RWPE2 (cell line): Measurements from ENCODE around the gene FAM168A.

Experiments used
- ATAC-seq: fragments of 200-7000 bp; cut with Tn5 transposase; 3 replicates; pipeline ENCODE4 v1.9.1; 2021; ENCODE audit warnings: low read depth
- DNase-seq: peaks from one replicate; pipeline ENCODE4 v3.0.0-alpha.2; 2020; ENCODE audit warnings: low spot score
- H3K27ac ChIP-seq: fragments of 450-650 bp; 2 replicates; pipeline ENCODE4 v1.5.1; 2017; ENCODE audit warnings: mild to moderate bottlenecking; ENCODE audit not compliant: poor library complexity, severe bottlenecking
- H3K27me3 ChIP-seq: fragments of 250-450 bp; sonication (Bioruptor Pico); 2 replicates; pipeline ENCODE4 v1.5.1; 2021; ENCODE audit warnings: mild to moderate bottlenecking, moderate library complexity; ENCODE audit not compliant: insufficient read depth, poor library complexity, severe bottlenecking
- H3K36me3 ChIP-seq: fragments of 250-450 bp; sonication (Bioruptor Pico); 2 replicates; pipeline ENCODE4 v1.5.1; 2020; ENCODE audit warnings: low read depth, mild to moderate bottlenecking, moderate library complexity
- H3K4me1 ChIP-seq: fragments of 250-450 bp; sonication (Bioruptor Pico); 2 replicates; pipeline ENCODE4 v1.5.1; 2021; ENCODE audit warnings: mild to moderate bottlenecking, moderate library complexity; ENCODE audit not compliant: insufficient read depth, poor library complexity, severe bottlenecking
- H3K4me3 ChIP-seq: fragments of 250-450 bp; sonication (Bioruptor Pico); 2 replicates; pipeline ENCODE4 v1.5.1; 2021; ENCODE audit warnings: mild to moderate bottlenecking, moderate library complexity; ENCODE audit not compliant: severe bottlenecking
- H3K9me3 ChIP-seq: fragments of 250-450 bp; sonication (Bioruptor Pico); 2 replicates; pipeline ENCODE4 v1.5.1; 2021; ENCODE audit warnings: mild to moderate bottlenecking, moderate library complexity; ENCODE audit not compliant: severe bottlenecking
- CTCF ChIP-seq: fragments of 450-650 bp; IDR thresholded peaks from one replicate; pipeline ENCODE4 v1.5.1; 2017; ENCODE audit warnings: mild to moderate bottlenecking, moderate library complexity; ENCODE audit not compliant: poor library complexity, severe bottlenecking

The FAM168A gene

GRCh38 chr11:73536961-73537360 is 61.0 kb downstream of the FAM168A start:
- TF ChIP-seq CTCF: no peak
- Histone ChIP-seq H3K9me3 (no peaks in the 10 kb centered on the region), H3K27ac (no peak overlapping the region), H3K4me1 (no peaks in the 10 kb centered on the region), H3K27me3 (no peaks in the 10 kb centered on the region), H3K36me3 (no peaks in the 10 kb centered on the region), H3K4me3 (no peak overlapping the region)
- DNase-seq (no peak), ATAC-seq (no peak)

GRCh38 chr11:73532310-73532709 is 65.6 kb downstream of the FAM168A start:
- no peaks in the 10 kb centered on the region for H3K4me1 ChIP-seq
- no peak overlapping the region for H3K27ac ChIP-seq
- no peak overlapping the region for H3K4me3 ChIP-seq
- no peaks in the 10 kb centered on the region for H3K36me3 ChIP-seq
- no peak for TF ChIP-seq CTCF
- H3K27me3 ChIP-seq: no peaks in the 10 kb centered on the region
- ATAC-seq (no peak), DNase-seq (no peak)
- H3K9me3 ChIP-seq: no peaks in the 10 kb centered on the region

GRCh38 chr11:73531386-73531785 is 66.5 kb downstream of the FAM168A start:
- H3K4me3 ChIP-seq: no peak overlapping the region
- no peaks in the 10 kb centered on the region for H3K27me3 ChIP-seq
- TF ChIP-seq CTCF: no peak
- no peaks in the 10 kb centered on the region for H3K9me3 ChIP-seq
- no peaks in the 10 kb centered on the region for H3K36me3 ChIP-seq
- DNase-seq: no peak
- no peak for ATAC-seq
- H3K27ac ChIP-seq: no peak overlapping the region
- no peaks in the 10 kb centered on the region for H3K4me1 ChIP-seq

- Histone ChIP-seq H3K4me3 (no peak overlapping the region), H3K27ac (no peak overlapping the region), H3K36me3 (no peaks in the 10 kb centered on the region), H3K27me3 (no peaks in the 10 kb centered on the region), H3K9me3 (no peaks in the 10 kb centered on the region), H3K4me1 (no peaks in the 10 kb centered on the region)
- no peak for TF ChIP-seq CTCF
- DNase-seq: no peak
- no peak for ATAC-seq
These were observed 67.8 kb downstream of the FAM168A start for GRCh38 chr11:73530109-73530508.

- H3K27ac ChIP-seq: no peak overlapping the region
These were observed 68.7 kb downstream of the FAM168A start for GRCh38 chr11:73529204-73529530.

More at GRCh38 chr11:73529204-73529530, 68.7 kb downstream of the FAM168A start:
- Histone ChIP-seq H3K4me1 (no peaks in the 10 kb centered on the region), H3K4me3 (no peak overlapping the region), H3K36me3 (no peaks in the 10 kb centered on the region), H3K27me3 (no peaks in the 10 kb centered on the region), H3K9me3 (no peaks in the 10 kb centered on the region)
- ATAC-seq: no peak
- TF ChIP-seq CTCF: no peak
- DNase-seq: no peak
